ENCODE data around the gene NACA2. TPM values are rescaled to one million over a fixed set of nuclear protein-coding genes. Genes with fewer than 3 reads are reported as not detected.

The NACA2 gene
- total RNA-seq, 1 experiment from 2014 or later, result not detected

DNA sequence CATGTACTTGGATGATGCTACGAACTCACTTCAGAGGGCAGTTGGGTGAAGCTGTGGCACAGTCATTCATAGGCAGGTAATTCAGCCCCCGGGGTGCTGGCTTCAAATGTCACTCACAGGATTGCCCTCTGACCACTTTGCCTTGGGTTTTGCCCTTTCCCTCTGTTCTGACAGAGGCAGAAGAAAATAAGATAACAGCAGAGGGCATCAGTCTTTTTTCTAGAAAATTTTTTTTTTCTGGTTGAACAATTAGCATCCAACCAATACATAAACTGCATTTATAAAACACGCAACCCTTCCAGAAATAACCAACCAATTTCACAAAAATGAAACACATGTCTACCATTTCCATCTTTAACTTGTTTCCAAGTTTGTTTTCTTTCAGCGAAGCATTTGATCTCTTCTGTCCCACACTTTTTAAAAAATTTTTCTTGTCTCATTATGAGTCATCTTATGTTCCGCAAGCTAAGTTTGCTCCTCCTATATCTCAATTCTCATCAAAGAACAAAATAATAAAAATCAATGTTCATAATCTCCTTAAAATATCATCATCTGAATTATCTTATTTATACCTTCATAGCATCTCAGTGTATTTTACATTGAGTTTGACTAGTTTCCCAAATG is 15.6 kb downstream of the NACA2 start:
- Histone ChIP-seq H3K27me3 (ENCODE audit: insufficient read depth, low read length) (no peaks in the 10 kb centered on the region), H3K9me2 (ENCODE audit: insufficient read depth) (no peaks in the 10 kb centered on the region), H3K36me3 (ENCODE audit: control insufficient read depth in 1 of 2, insufficient read depth in 2 of 2, low read length in 2 of 2) (no peaks in the 10 kb centered on the region), H2AFZ (ENCODE audit: low read depth, low read length, poor library complexity, severe bottlenecking) (peak overlapping the region; percentile 97), H3K4me1 (ENCODE audit: control insufficient read depth in 1 of 2, insufficient read depth in 2 of 2, low read length in 2 of 2) (peaks cover 22 to 36% of the 10 kb centered on the region in 2 experiments), H3K79me2 (ENCODE audit: insufficient read depth, low read length) (no peaks in the 10 kb centered on the region), H3K9me3 (ENCODE audit: control insufficient read depth in 1 of 2, insufficient read depth in 1 of 2, low read depth in 1 of 2, low read length in 2 of 2) (no peaks in the 10 kb centered on the region), H3K9ac (ENCODE audit: low read length) (peak overlapping the region; percentile 18), H3K27ac (ENCODE audit: low read depth, low read length) (peak overlapping the region; percentile 66), H3K4me2 (ENCODE audit: low read length) (peak overlapping the region; percentile 48), H4K20me1 (ENCODE audit: insufficient read depth) (no peaks in the 10 kb centered on the region), H3K4me3 (replicated peaks in 1 of 2; ENCODE audit: low read depth in 1 of 2, low read length in 2 of 2) (peak overlapping the region in 1 of 2 experiments; percentile 6; a peak in 2 of 4 replicates)
- ChIA-PET CTCF (interaction anchor here (1.1 to 4.8 kb wide), 17 partner anchors 8 to 855 kb away, joined by 3 to 60 read pairs (median 8); no protein-coding TSS in a partner anchor), POLR2A (interaction anchor here (1.2 to 1.5 kb wide), 3 partner anchors 8 to 155 kb away, joined by 3 to 4 read pairs (median 3); no protein-coding TSS in a partner anchor), RAD21 (ENCODE audit: low non-redundant PET in 1 of 2, low total read pairs in 2 of 2, uncharacterized antibody in 2 of 2, unreplicated experiment in 2 of 2) (interaction anchor here (0.7 to 2.7 kb wide), 4 partner anchors 158 to 534 kb away, joined by 3 to 11 read pairs (median 6); no protein-coding TSS in a partner anchor)
- BruUV-seq (replicated peaks), result no TSS peak
- TF ChIP-seq RAD21 (IDR thresholded peaks at IDR 0.05; ENCODE audit: low read depth) (no peak), POLR2A (IDR thresholded peaks at IDR 0.05; ENCODE audit: borderline replicate concordance, extremely low read depth, insufficient read depth, insufficient read length) (no peak), YY1 (IDR thresholded peaks at IDR 0.05; ENCODE audit: extremely low read depth, insufficient replicate concordance, low read depth, low read length) (no peak), TCF7L2 (IDR thresholded peaks at IDR 0.05; ENCODE audit: borderline replicate concordance, extremely low read depth, insufficient read depth, insufficient read length) (no peak), POLR2AphosphoS5 (IDR thresholded peaks at IDR 0.05; ENCODE audit: low read depth, low read length) (no peak), REST (IDR thresholded peaks at IDR 0.05; ENCODE audit: low read depth) (no peak), MAX (IDR thresholded peaks at IDR 0.05) (no peak), JUND (IDR thresholded peaks at IDR 0.05) (no peak), FOSL1 (IDR thresholded peaks at IDR 0.05; ENCODE audit: low read depth) (peak; percentile 42; the same call in 1 of the 2 replicates), EZH2 (IDR thresholded peaks at IDR 0.05) (no peak), SIN3A (IDR thresholded peaks at IDR 0.05; ENCODE audit: low read depth) (no peak), SP1 (IDR thresholded peaks at IDR 0.05; ENCODE audit: low read depth) (peak; percentile 26; the same call in 1 of the 2 replicates)
- TF ChIP-seq, protein P1, sequence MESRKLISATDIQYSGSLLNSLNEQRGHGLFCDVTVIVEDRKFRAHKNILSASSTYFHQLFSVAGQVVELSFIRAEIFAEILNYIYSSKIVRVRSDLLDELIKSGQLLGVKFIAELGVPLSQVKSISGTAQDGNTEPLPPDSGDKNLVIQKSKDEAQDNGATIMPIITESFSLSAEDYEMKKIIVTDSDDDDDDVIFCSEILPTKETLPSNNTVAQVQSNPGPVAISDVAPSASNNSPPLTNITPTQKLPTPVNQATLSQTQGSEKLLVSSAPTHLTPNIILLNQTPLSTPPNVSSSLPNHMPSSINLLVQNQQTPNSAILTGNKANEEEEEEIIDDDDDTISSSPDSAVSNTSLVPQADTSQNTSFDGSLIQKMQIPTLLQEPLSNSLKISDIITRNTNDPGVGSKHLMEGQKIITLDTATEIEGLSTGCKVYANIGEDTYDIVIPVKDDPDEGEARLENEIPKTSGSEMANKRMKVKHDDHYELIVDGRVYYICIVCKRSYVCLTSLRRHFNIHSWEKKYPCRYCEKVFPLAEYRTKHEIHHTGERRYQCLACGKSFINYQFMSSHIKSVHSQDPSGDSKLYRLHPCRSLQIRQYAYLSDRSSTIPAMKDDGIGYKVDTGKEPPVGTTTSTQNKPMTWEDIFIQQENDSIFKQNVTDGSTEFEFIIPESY (IDR thresholded peaks at IDR 0.05; ENCODE audit: extremely low read depth, insufficient replicate concordance, low read length), result no peak
- TF ChIP-seq, protein P2, sequence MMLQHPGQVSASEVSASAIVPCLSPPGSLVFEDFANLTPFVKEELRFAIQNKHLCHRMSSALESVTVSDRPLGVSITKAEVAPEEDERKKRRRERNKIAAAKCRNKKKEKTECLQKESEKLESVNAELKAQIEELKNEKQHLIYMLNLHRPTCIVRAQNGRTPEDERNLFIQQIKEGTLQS (IDR thresholded peaks at IDR 0.05), result no peak
- TF ChIP-seq, protein P3, sequence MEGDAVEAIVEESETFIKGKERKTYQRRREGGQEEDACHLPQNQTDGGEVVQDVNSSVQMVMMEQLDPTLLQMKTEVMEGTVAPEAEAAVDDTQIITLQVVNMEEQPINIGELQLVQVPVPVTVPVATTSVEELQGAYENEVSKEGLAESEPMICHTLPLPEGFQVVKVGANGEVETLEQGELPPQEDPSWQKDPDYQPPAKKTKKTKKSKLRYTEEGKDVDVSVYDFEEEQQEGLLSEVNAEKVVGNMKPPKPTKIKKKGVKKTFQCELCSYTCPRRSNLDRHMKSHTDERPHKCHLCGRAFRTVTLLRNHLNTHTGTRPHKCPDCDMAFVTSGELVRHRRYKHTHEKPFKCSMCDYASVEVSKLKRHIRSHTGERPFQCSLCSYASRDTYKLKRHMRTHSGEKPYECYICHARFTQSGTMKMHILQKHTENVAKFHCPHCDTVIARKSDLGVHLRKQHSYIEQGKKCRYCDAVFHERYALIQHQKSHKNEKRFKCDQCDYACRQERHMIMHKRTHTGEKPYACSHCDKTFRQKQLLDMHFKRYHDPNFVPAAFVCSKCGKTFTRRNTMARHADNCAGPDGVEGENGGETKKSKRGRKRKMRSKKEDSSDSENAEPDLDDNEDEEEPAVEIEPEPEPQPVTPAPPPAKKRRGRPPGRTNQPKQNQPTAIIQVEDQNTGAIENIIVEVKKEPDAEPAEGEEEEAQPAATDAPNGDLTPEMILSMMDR (IDR thresholded peaks at IDR 0.05 in 2 of 3, conservative IDR thresholded peaks at IDR 0.05 in 1 of 3; ENCODE audit: borderline replicate concordance in 1 of 3, insufficient read depth in 1 of 3, low read depth in 2 of 3, low read length in 2 of 3), result 0 out of 6 replicates have a peak, but pooled peaks of 1 of the 3 experiments have one; percentile 6
- intact Hi-C loops (cut with micrococcal nuclease), result loop anchor here (1.0 to 10.0 kb wide), 4 partner anchors 163 to 851 kb away; no protein-coding TSS in a partner anchor
- peak; percentile 69 for ATAC-seq
- no peak for DNase-seq (ENCODE audit: low read depth, low spot score)
